ENCODE measurements around the gene MIEF2.
"Not testable (repeated sequence)": the region's sequence is repeated elsewhere in the genome, so short reads cannot be mapped to it uniquely, and the experiment has no call there.

Gene MIEF2

GRCh38 chr17:18291718-18292540, 31.5 kb downstream of the MIEF2 start:
- no peak for DNase-seq (ENCODE audit: low read depth)

GRCh38 chr17:18298061-18298460, 37.6 kb downstream of the MIEF2 start:
- not testable (repeated sequence) for DNase-seq (ENCODE audit: low read depth)

GRCh38 chr17:18300725-18301480, 40.4 kb downstream of the MIEF2 start:
- DNase-seq (ENCODE audit: low read depth) = no peak

GRCh38 chr17:18303206-18303605, 42.7 kb downstream of the MIEF2 start:
- DNase-seq (ENCODE audit: low read depth) = not testable (repeated sequence)

- no peak for DNase-seq (ENCODE audit: low read depth)
Measured at GRCh38 chr17:18309202-18309601, 48.7 kb downstream of the MIEF2 start.

- peak; percentile 31 for DNase-seq (ENCODE audit: low read depth)
Measured at GRCh38 chr17:18314059-18314730, 53.7 kb downstream of the MIEF2 start.

- DNase-seq (ENCODE audit: low read depth) = peak; percentile 99
Measured at GRCh38 chr17:18314731-18315561, 54.5 kb downstream of the MIEF2 start, which contains the start of the genes SMCR8 and TOP3A. TSS of gene SMCR8 (plus strand) at chr17:18315293. CDS start at chr17:18315790, 497 bp downstream. TSS of gene TOP3A (minus strand) at chr17:18314994. CDS start at chr17:18314778, 216 bp downstream.

- DNase-seq (ENCODE audit: low read depth) = no peak
Measured at GRCh38 chr17:18315562-18315922, 55.1 kb downstream of the MIEF2 start.

GRCh38 chr17:18315961-18316360, 55.5 kb downstream of the MIEF2 start:
- DNase-seq (ENCODE audit: low read depth) = no peak

Data from EH (cell line).